Measurements from ENCODE around the gene GRAP.

GRCh38 chr17:19005137-19005773, 41.5 kb downstream of the GRAP start:
- TF ChIP-seq CTCF (IDR thresholded peaks at IDR 0.05; ENCODE audit: low read length) (no peak), EZH2 (IDR thresholded peaks at IDR 0.05; ENCODE audit: borderline replicate concordance, low read length) (no peak)

All from OCI-LY1 (cell line).